Activated T-cell treated with anti-CD3 and anti-CD28 coated beads, Interleukin-2, amount 50 U/mL, for 72 hours (primary cell): ENCODE data around the gene LCNL1. TPM values are rescaled to one million over a fixed set of nuclear protein-coding genes. Genes with fewer than 3 reads are reported as not detected.

ENCODE experiments used
- ATAC-seq, 2 donors: fragments of 150-1000 bp; cut with Tn5 transposase; replicated peaks in 1 of 2; 2 replicates each; pipeline ENCODE4 v1.10.0; 2021; ENCODE audit warnings: moderate library complexity in 2 of 2, mild to moderate bottlenecking in 1 of 2
- DNase-seq, 2 donors: peaks; one replicate each; pipeline ENCODE4 v3.0.0; 2021 to 2022; ENCODE audit warnings: mixed read lengths in 1 of 2
- H3K27ac Mint-ChIP-seq: one replicate; pipeline ENCODE4 v1.8.0; 2022; ENCODE audit warnings: mild to moderate bottlenecking, moderate library complexity, mixed read lengths
- H3K27me3 Mint-ChIP-seq: one replicate; pipeline ENCODE4 v1.8.0; 2022; ENCODE audit warnings: low read depth, mixed read lengths
- H3K36me3 Mint-ChIP-seq, 2 donors: one replicate each; pipeline ENCODE4 v1.8.0; 2022; ENCODE audit warnings: mixed read lengths in 2 of 2, mild to moderate bottlenecking in 1 of 2; ENCODE audit not compliant: insufficient read depth in 2 of 2
- H3K4me1 Mint-ChIP-seq: one replicate; pipeline ENCODE4 v1.8.0; 2022; ENCODE audit warnings: low read depth, mixed read lengths
- H3K4me3 Mint-ChIP-seq, 2 donors: one replicate each; pipeline ENCODE4 v1.8.0; 2022; ENCODE audit warnings: mild to moderate bottlenecking in 2 of 2, mixed read lengths in 2 of 2, moderate library complexity in 2 of 2
- H3K9me3 Mint-ChIP-seq, 2 donors: one replicate each; pipeline ENCODE4 v1.8.0; 2022; ENCODE audit warnings: mixed read lengths in 2 of 2
- total RNA-seq, 2 donors: library from RNA; stranded (reverse); gene quantifications; one replicate each; pipeline ENCODE4 v1.2.3, GENCODE V29; 2022

The LCNL1 gene
- total RNA-seq, 2 donors from 2014 or later = not detected

- Mint-ChIP-seq H3K27ac (no peak overlapping the region), H3K27me3 (no peaks in the 10 kb centered on the region), H3K4me3 (no peak overlapping the region), H3K36me3 (no peaks in the 10 kb centered on the region), H3K9me3 (no peaks in the 10 kb centered on the region), H3K4me1 (no peaks in the 10 kb centered on the region)
- no peak for DNase-seq
- ATAC-seq = no peak
These were observed 30.1 kb downstream of the LCNL1 start for GRCh38 chr9:137012694-137013570.

- Mint-ChIP-seq H3K27me3 (no peaks in the 10 kb centered on the region), H3K9me3 (no peaks in the 10 kb centered on the region), H3K4me1 (no peaks in the 10 kb centered on the region), H3K36me3 (no peaks in the 10 kb centered on the region), H3K27ac (no peak overlapping the region), H3K4me3 (no peak overlapping the region)
- ATAC-seq (no peak), DNase-seq (no peak)
These were observed 30.8 kb downstream of the LCNL1 start for GRCh38 chr9:137013571-137013940.

- H3K9me3 Mint-ChIP-seq = no peaks in the 10 kb centered on the region
- no peaks in the 10 kb centered on the region for H3K36me3 Mint-ChIP-seq
- no peaks in the 10 kb centered on the region for H3K4me1 Mint-ChIP-seq
- no peak for DNase-seq
- H3K4me3 Mint-ChIP-seq = no peak overlapping the region
- no peak for ATAC-seq
- H3K27me3 Mint-ChIP-seq = no peaks in the 10 kb centered on the region
- H3K27ac Mint-ChIP-seq = no peak overlapping the region
These were observed 31.4 kb downstream of the LCNL1 start for GRCh38 chr9:137014166-137014565.

- Mint-ChIP-seq H3K4me1 (no peaks in the 10 kb centered on the region), H3K9me3 (no peaks in the 10 kb centered on the region), H3K36me3 (no peaks in the 10 kb centered on the region), H3K4me3 (no peak overlapping the region), H3K27ac (no peak overlapping the region), H3K27me3 (no peaks in the 10 kb centered on the region)
- ATAC-seq = no peak
- DNase-seq = no peak
These were observed 32.2 kb downstream of the LCNL1 start for GRCh38 chr9:137014776-137015539.

GRCh38 chr9:137015540-137015930 lies 32.7 kb downstream of the LCNL1 start:
- H3K27me3 Mint-ChIP-seq = no peaks in the 10 kb centered on the region
- H3K27ac Mint-ChIP-seq = no peak overlapping the region
- no peaks in the 10 kb centered on the region for H3K36me3 Mint-ChIP-seq
- no peaks in the 10 kb centered on the region for H3K4me1 Mint-ChIP-seq
- no peak overlapping the region for H3K4me3 Mint-ChIP-seq
- no peak for DNase-seq
- H3K9me3 Mint-ChIP-seq = no peaks in the 10 kb centered on the region
- no peak for ATAC-seq

GRCh38 chr9:137015976-137016375 lies 33.2 kb downstream of the LCNL1 start:
- Mint-ChIP-seq H3K4me3 (no peak overlapping the region), H3K4me1 (no peaks in the 10 kb centered on the region), H3K36me3 (no peaks in the 10 kb centered on the region), H3K27ac (no peak overlapping the region), H3K27me3 (no peaks in the 10 kb centered on the region), H3K9me3 (no peaks in the 10 kb centered on the region)
- DNase-seq (no peak), ATAC-seq (no peak)

- no peaks in the 10 kb centered on the region for H3K9me3 Mint-ChIP-seq
- H3K4me1 Mint-ChIP-seq = no peaks in the 10 kb centered on the region
- H3K27me3 Mint-ChIP-seq = no peaks in the 10 kb centered on the region
- DNase-seq = no peak
- ATAC-seq = no peak
- H3K4me3 Mint-ChIP-seq = no peak overlapping the region
- H3K27ac Mint-ChIP-seq = no peak overlapping the region
- H3K36me3 Mint-ChIP-seq = no peaks in the 10 kb centered on the region
These were observed 33.6 kb downstream of the LCNL1 start for GRCh38 chr9:137016436-137016835.

- DNase-seq (no peak), ATAC-seq (no peak)
- H3K27me3 Mint-ChIP-seq = no peaks in the 10 kb centered on the region
- H3K4me1 Mint-ChIP-seq = no peaks in the 10 kb centered on the region
- no peak overlapping the region for H3K4me3 Mint-ChIP-seq
- no peaks in the 10 kb centered on the region for H3K36me3 Mint-ChIP-seq
- H3K27ac Mint-ChIP-seq = no peak overlapping the region
- no peaks in the 10 kb centered on the region for H3K9me3 Mint-ChIP-seq
These were observed 34.3 kb downstream of the LCNL1 start for GRCh38 chr9:137017071-137017470.

GRCh38 chr9:137017791-137018497 lies 35.2 kb downstream of the LCNL1 start:
- H3K27ac Mint-ChIP-seq = no peak overlapping the region
- no peaks in the 10 kb centered on the region for H3K27me3 Mint-ChIP-seq
- ATAC-seq = no peak
- H3K9me3 Mint-ChIP-seq = no peaks in the 10 kb centered on the region
- H3K4me1 Mint-ChIP-seq = no peaks in the 10 kb centered on the region
- no peaks in the 10 kb centered on the region for H3K36me3 Mint-ChIP-seq
- no peak for DNase-seq
- no peak overlapping the region for H3K4me3 Mint-ChIP-seq

GRCh38 chr9:137018761-137019559 lies 36.2 kb downstream of the LCNL1 start:
- Mint-ChIP-seq H3K9me3 (no peaks in the 10 kb centered on the region), H3K27ac (no peak overlapping the region), H3K4me1 (no peaks in the 10 kb centered on the region), H3K4me3 (no peak overlapping the region), H3K36me3 (no peaks in the 10 kb centered on the region), H3K27me3 (no peaks in the 10 kb centered on the region)
- DNase-seq (no peak), ATAC-seq (no peak)

GRCh38 chr9:137019891-137020683 lies 37.3 kb downstream of the LCNL1 start:
- no peaks in the 10 kb centered on the region for H3K9me3 Mint-ChIP-seq
- H3K36me3 Mint-ChIP-seq = no peaks in the 10 kb centered on the region
- H3K27ac Mint-ChIP-seq = no peak overlapping the region
- H3K4me1 Mint-ChIP-seq = no peaks in the 10 kb centered on the region
- H3K4me3 Mint-ChIP-seq = no peak overlapping the region
- no peak for ATAC-seq
- H3K27me3 Mint-ChIP-seq = no peaks in the 10 kb centered on the region
- DNase-seq = no peak
